Measurements from ENCODE around the gene PEX14. TPM values are rescaled to one million over a fixed set of nuclear protein-coding genes. Genes with fewer than 3 reads are reported as not detected.

The PEX14 gene
- total and polyA plus RNA-seq, 9 of the 15 experiments (the other 6 are each of a cell fraction or from before 2014, with no cell fraction given), result 2.6 to 45.7 (median 22.7) TPM

DNA sequence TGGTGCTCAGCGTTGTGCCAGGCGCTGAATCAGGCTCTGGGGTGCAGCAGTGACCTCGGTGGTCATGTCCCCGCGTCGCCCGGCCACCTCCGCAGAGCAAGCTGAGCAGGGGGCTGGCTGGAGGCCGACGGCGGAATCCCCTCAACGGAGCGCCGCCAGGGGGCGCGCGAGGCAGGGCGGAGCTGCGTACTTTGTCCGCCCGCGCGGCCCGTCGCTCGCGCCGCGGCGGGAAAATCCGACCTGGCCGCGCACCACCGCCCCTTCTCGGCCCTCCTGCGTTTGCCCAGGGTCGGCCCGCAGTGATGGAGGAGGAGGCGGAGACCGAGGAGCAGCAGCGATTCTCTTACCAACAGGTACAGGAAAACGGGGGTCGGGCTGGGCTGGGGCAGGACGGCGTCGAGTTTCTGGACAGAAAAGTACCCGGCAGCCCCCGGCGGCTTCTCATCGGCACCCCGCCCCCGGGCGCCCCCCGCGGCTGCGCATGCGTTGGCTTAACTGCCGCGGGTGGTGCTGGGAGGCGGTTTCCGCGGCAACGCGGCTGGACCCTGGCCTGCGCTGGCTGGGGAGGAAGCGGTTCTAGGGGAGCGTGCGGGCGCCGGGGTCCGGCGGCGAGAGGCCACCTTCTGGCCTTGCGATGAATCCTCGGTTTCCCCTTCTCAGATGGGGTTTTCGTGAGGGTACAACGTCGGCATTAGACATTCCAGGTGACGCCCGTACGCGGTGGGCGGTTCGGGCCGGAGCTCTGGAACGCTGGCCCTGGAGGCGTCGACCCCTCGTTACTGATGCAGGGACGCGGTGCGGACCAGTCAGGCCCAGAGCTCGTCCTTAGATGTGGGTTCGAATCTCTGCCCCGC, 44.3 kb upstream of the PEX14 start, which contains the start of gene CENPS (continued):
- TF ChIP-seq, protein P1, sequence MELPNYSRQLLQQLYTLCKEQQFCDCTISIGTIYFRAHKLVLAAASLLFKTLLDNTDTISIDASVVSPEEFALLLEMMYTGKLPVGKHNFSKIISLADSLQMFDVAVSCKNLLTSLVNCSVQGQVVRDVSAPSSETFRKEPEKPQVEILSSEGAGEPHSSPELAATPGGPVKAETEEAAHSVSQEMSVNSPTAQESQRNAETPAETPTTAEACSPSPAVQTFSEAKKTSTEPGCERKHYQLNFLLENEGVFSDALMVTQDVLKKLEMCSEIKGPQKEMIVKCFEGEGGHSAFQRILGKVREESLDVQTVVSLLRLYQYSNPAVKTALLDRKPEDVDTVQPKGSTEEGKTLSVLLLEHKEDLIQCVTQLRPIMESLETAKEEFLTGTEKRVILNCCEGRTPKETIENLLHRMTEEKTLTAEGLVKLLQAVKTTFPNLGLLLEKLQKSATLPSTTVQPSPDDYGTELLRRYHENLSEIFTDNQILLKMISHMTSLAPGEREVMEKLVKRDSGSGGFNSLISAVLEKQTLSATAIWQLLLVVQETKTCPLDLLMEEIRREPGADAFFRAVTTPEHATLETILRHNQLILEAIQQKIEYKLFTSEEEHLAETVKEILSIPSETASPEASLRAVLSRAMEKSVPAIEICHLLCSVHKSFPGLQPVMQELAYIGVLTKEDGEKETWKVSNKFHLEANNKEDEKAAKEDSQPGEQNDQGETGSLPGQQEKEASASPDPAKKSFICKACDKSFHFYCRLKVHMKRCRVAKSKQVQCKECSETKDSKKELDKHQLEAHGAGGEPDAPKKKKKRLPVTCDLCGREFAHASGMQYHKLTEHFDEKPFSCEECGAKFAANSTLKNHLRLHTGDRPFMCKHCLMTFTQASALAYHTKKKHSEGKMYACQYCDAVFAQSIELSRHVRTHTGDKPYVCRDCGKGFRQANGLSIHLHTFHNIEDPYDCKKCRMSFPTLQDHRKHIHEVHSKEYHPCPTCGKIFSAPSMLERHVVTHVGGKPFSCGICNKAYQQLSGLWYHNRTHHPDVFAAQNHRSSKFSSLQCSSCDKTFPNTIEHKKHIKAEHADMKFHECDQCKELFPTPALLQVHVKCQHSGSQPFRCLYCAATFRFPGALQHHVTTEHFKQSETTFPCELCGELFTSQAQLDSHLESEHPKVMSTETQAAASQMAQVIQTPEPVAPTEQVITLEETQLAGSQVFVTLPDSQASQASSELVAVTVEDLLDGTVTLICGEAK (IDR thresholded peaks at IDR 0.05), result no peak
- TF ChIP-seq, protein P1 (CRISPR knock-in tag; IDR thresholded peaks at IDR 0.05), result no peak
- peak; percentile 77; the same call in 1 of the 2 replicates for TF ChIP-seq ZNF668 (CRISPR knock-in tag; IDR thresholded peaks at IDR 0.05)
- no peak for TF ChIP-seq EHMT2 (IDR thresholded peaks at IDR 0.05)
- TF ChIP-seq PHTF2 (CRISPR knock-in tag; IDR thresholded peaks at IDR 0.05), result no peak
- TF ChIP-seq TBP (optimal IDR thresholded peaks at IDR 0.05; ENCODE audit: low read depth, low read length), result peak; percentile 30
- TF ChIP-seq SNIP1 (IDR thresholded peaks at IDR 0.05; ENCODE audit: low read depth), result no peak
- TF ChIP-seq ASH1L (IDR thresholded peaks at IDR 0.05; ENCODE audit: borderline replicate concordance, low read depth, partially characterized antibody), result no peak
- peak; percentile 100 for TF ChIP-seq E2F3 (CRISPR knock-in tag; IDR thresholded peaks at IDR 0.05)
- TF ChIP-seq PCBP2 (IDR thresholded peaks at IDR 0.05; ENCODE audit: low read depth, low read length, poor library complexity, severe bottlenecking), result no peak
- no peak for TF ChIP-seq ILF3 (IDR thresholded peaks at IDR 0.05; ENCODE audit: borderline replicate concordance)
- TF ChIP-seq, protein P2, sequence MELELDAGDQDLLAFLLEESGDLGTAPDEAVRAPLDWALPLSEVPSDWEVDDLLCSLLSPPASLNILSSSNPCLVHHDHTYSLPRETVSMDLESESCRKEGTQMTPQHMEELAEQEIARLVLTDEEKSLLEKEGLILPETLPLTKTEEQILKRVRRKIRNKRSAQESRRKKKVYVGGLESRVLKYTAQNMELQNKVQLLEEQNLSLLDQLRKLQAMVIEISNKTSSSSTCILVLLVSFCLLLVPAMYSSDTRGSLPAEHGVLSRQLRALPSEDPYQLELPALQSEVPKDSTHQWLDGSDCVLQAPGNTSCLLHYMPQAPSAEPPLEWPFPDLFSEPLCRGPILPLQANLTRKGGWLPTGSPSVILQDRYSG (tag; conservative IDR thresholded peaks at IDR 0.05; ENCODE audit: low read depth), result no peak
- no peak for TF ChIP-seq KHSRP (IDR thresholded peaks at IDR 0.05)
- TF ChIP-seq POLR3G (IDR thresholded peaks at IDR 0.05; ENCODE audit: extremely low read depth, insufficient read length, insufficient replicate concordance), result no peak
- TF ChIP-seq KLF6 (CRISPR knock-in tag; IDR thresholded peaks at IDR 0.05; ENCODE audit: borderline replicate concordance), result peak; percentile 79; the same call in 1 of the 2 replicates
- TF ChIP-seq SMARCA4 (IDR thresholded peaks at IDR 0.05), result no peak
- TF ChIP-seq, protein P3, sequence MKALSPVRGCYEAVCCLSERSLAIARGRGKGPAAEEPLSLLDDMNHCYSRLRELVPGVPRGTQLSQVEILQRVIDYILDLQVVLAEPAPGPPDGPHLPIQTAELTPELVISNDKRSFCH (CRISPR knock-in tag; IDR thresholded peaks at IDR 0.05), result no peak
- TF ChIP-seq, protein P3 (tag; IDR thresholded peaks at IDR 0.05), result peak; percentile 88
